Activated T-helper 17 cell treated with anti-CD3 and anti-CD28 coated beads, Interleukin-2, amount 50 U/mL, for 72 hours (primary cell): ENCODE results near the gene SECISBP2L. TPM values are rescaled to one million over a fixed set of nuclear protein-coding genes. Genes with fewer than 3 reads are reported as not detected.
A peak's percentile ranks its signal among the peaks of the same experiment; 100 is the strongest.

Source experiments
- ATAC-seq: fragments of 150-1000 bp; cut with Tn5 transposase; replicated peaks from 2 replicates; pipeline ENCODE4 v1.10.0; 2021; ENCODE audit warnings: mild to moderate bottlenecking, moderate library complexity
- H3K27ac Mint-ChIP-seq: one replicate; pipeline ENCODE4 v1.8.0; 2022; ENCODE audit warnings: mixed read lengths
- H3K27me3 Mint-ChIP-seq: one replicate; pipeline ENCODE4 v1.8.0; 2022; ENCODE audit warnings: mixed read lengths
- H3K36me3 Mint-ChIP-seq: one replicate; pipeline ENCODE4 v1.8.0; 2022; ENCODE audit warnings: low read depth, mild to moderate bottlenecking, mixed read lengths
- H3K4me1 Mint-ChIP-seq: one replicate; pipeline ENCODE4 v1.8.0; 2022; ENCODE audit warnings: mixed read lengths
- H3K4me3 Mint-ChIP-seq: one replicate; pipeline ENCODE4 v1.8.0; 2022; ENCODE audit warnings: mild to moderate bottlenecking, mixed read lengths
- H3K9me3 Mint-ChIP-seq: one replicate; pipeline ENCODE4 v1.8.0; 2022; ENCODE audit warnings: mixed read lengths
- total RNA-seq, 2 donors: library from RNA; stranded (reverse); gene quantifications; one replicate each; pipeline ENCODE4 v1.2.3, GENCODE V29; 2022

The SECISBP2L gene
- total RNA-seq, 2 donors from 2014 or later = 20.1 to 40.2 TPM

DNA sequence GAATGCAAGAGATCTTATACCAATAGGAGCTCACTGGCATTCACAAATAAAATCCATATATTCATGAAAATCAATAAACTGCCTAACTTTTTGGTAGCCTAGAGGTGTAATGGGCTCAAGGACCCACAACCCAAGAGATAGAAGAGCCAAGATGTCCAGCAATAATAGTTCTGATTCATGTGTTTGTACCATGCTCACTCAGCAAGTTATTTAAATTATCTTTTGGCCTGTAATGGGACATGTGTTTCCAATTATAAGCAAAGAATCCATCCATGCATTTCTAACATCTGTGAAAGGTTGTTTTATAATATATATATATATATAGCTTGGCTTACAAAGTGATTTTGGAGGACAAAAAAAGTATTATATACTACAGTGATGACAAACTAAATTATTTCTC, 52.9 kb downstream of the SECISBP2L start:
- Mint-ChIP-seq H3K36me3 (peaks cover 80% of the 10 kb centered on the region), H3K9me3 (no peaks in the 10 kb centered on the region), H3K4me1 (no peaks in the 10 kb centered on the region), H3K4me3 (no peak overlapping the region), H3K27ac (no peak overlapping the region), H3K27me3 (no peaks in the 10 kb centered on the region)
- ATAC-seq = no peak

- H3K27ac Mint-ChIP-seq = no peak overlapping the region
- no peak overlapping the region for H3K4me3 Mint-ChIP-seq
- no peak for ATAC-seq
- H3K9me3 Mint-ChIP-seq = no peaks in the 10 kb centered on the region
- no peaks in the 10 kb centered on the region for H3K4me1 Mint-ChIP-seq
- no peaks in the 10 kb centered on the region for H3K27me3 Mint-ChIP-seq
- peaks cover 72% of the 10 kb centered on the region for H3K36me3 Mint-ChIP-seq
These were observed 53.7 kb downstream of the SECISBP2L start for GRCh38 chr15:48992545-48992944.

DNA sequence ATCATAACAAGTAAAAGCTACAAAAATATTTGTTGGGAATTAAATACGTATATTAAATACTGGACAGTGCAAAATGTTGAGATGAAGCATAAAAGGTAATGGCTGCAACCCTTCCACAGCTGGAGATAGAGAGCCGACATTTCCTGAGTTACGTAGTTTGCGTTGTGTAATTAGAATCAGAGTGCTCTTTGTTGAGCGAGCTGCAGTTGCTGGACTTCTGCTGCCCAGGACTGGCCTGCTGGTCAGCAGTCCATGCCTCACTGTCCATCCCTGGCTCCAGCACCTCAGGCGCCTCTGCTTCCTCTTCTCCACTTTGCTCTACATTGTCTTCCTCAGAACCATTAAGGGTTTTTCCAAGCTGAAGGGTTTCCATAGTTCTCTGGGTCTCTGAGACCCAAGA, 54.1 kb downstream of the SECISBP2L start:
- Mint-ChIP-seq H3K4me1 (no peaks in the 10 kb centered on the region), H3K4me3 (no peak overlapping the region), H3K27ac (no peak overlapping the region), H3K9me3 (no peaks in the 10 kb centered on the region), H3K27me3 (no peaks in the 10 kb centered on the region), H3K36me3 (peaks cover 68% of the 10 kb centered on the region)
- no peak for ATAC-seq

DNA sequence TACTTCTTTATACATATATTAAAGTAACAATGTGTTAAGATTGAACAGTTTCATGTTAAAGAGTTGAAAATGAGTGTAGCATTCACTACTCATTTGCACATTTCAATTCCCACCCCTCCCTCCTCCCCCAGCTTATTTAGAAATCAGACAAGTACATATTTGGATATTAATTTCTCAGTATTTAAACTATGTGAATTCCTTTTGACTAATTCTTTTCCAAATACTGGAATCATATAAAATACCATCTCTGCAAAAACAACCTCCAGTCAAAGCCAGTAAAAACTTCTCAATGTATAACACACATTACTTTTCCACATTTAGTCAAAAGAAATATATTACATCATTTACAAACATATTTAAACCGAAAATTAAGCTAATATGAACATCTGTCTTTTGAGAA, 57.1 kb downstream of the SECISBP2L start:
- ATAC-seq = no peak
- Mint-ChIP-seq H3K4me1 (no peaks in the 10 kb centered on the region), H3K27ac (no peak overlapping the region), H3K9me3 (no peaks in the 10 kb centered on the region), H3K4me3 (no peak overlapping the region), H3K36me3 (peaks cover 42% of the 10 kb centered on the region), H3K27me3 (no peaks in the 10 kb centered on the region)

DNA sequence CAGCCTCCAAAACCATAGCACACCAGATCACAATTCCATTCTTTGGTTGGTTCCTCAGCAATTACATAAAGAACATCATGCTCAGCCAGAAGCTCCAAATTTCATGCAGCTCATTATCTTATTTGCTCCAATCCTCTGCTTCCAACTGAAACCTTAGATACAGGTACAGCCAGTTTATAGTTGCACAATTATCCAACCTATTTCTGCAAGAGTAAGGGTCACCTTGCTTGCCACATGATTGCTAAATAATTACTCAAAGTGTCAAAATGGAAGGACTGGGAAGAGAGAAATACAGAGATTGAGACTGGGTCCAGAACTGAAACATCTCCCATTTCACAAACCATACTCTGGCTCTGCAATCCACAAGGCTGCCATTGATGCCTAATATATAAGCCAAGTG, 59.1 kb downstream of the SECISBP2L start:
- Mint-ChIP-seq H3K27ac (no peak overlapping the region), H3K9me3 (no peaks in the 10 kb centered on the region), H3K4me3 (no peak overlapping the region), H3K27me3 (no peaks in the 10 kb centered on the region), H3K36me3 (peaks cover 23% of the 10 kb centered on the region), H3K4me1 (no peaks in the 10 kb centered on the region)
- ATAC-seq = no peak

- peaks cover 14% of the 10 kb centered on the region for H3K36me3 Mint-ChIP-seq
- ATAC-seq = no peak
These were observed 60.0 kb downstream of the SECISBP2L start for GRCh38 chr15:48986240-48986639.

GRCh38 chr15:48985516-48985915, 60.7 kb downstream of the SECISBP2L start:
- Mint-ChIP-seq H3K9me3 (no peaks in the 10 kb centered on the region), H3K4me3 (no peak overlapping the region), H3K36me3 (peaks cover 7% of the 10 kb centered on the region), H3K27ac (no peak overlapping the region), H3K4me1 (no peaks in the 10 kb centered on the region), H3K27me3 (peaks cover 8% of the 10 kb centered on the region)
- no peak for ATAC-seq

More at GRCh38 chr15:48986240-48986639, 60.0 kb downstream of the SECISBP2L start:
- Mint-ChIP-seq H3K9me3 (no peaks in the 10 kb centered on the region), H3K4me1 (no peaks in the 10 kb centered on the region), H3K27ac (no peak overlapping the region), H3K27me3 (peaks cover 4% of the 10 kb centered on the region), H3K4me3 (no peak overlapping the region)

DNA sequence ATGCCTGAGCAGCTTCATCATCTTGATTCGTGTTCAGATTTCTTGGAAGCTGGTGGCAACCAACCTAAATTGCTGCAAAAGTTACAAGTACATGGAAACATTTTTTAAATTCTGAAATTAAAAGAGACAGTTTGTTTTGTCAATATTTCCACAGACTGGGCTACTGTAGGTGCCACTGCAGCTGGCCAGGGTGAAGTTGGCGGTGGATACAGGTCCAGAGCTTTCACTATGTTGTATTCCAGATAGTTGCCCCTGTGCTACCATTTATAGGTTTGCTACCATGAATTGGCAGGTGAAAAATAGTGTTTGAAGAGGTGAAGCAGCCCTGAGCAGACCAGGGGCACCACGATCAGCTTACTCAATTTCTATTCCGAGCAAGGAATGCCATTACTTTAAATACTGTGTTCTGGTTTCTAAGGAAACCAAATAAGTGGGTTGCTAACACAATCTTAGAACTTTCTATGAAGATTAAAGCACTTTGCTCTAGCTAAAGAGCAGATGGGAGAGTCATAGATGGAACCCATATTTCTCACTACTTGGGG, 61.4 kb downstream of the SECISBP2L start:
- Mint-ChIP-seq H3K4me1 (no peaks in the 10 kb centered on the region), H3K27ac (no peak overlapping the region), H3K4me3 (no peak overlapping the region), H3K9me3 (no peaks in the 10 kb centered on the region), H3K27me3 (peaks cover 8% of the 10 kb centered on the region), H3K36me3 (peaks cover under 1% of the 10 kb centered on the region)
- ATAC-seq = no peak

- no peak for ATAC-seq
- Mint-ChIP-seq H3K36me3 (no peaks in the 10 kb centered on the region), H3K27ac (no peak overlapping the region), H3K9me3 (no peaks in the 10 kb centered on the region), H3K27me3 (peaks cover 12% of the 10 kb centered on the region), H3K4me1 (no peaks in the 10 kb centered on the region), H3K4me3 (no peak overlapping the region)
These were observed 62.1 kb downstream of the SECISBP2L start for GRCh38 chr15:48984021-48984710.

- H3K4me1 Mint-ChIP-seq = no peaks in the 10 kb centered on the region
- peaks cover 12% of the 10 kb centered on the region for H3K27me3 Mint-ChIP-seq
- H3K9me3 Mint-ChIP-seq = no peaks in the 10 kb centered on the region
- no peak overlapping the region for H3K27ac Mint-ChIP-seq
- H3K36me3 Mint-ChIP-seq = no peaks in the 10 kb centered on the region
- no peak for ATAC-seq
- no peak overlapping the region for H3K4me3 Mint-ChIP-seq
These were observed 62.9 kb downstream of the SECISBP2L start for GRCh38 chr15:48983300-48983699.

GRCh38 chr15:48981941-48982340, 64.3 kb downstream of the SECISBP2L start:
- no peak for ATAC-seq
- Mint-ChIP-seq H3K4me1 (no peaks in the 10 kb centered on the region), H3K4me3 (no peak overlapping the region), H3K27me3 (peaks cover 15% of the 10 kb centered on the region), H3K9me3 (no peaks in the 10 kb centered on the region), H3K27ac (no peak overlapping the region), H3K36me3 (no peaks in the 10 kb centered on the region)

DNA sequence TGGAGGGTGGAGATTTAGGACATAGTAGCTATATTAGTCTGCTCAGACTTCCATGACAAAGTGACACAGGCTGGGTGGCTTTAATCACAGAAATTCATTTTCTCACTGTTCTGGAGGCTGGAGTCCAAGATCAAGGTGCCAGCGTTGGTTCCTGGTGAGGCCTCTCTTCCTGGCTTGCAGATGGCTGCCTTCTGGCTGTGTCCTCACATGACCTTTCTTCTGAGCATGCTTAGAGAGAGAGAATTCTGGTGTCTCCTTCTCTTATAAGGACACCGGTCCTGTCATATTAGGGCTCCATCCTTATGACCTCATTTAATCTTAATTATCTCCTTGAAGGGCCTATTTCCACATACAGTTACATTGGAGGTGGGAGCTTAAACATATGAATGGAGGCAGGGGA, 67.6 kb downstream of the SECISBP2L start:
- no peak overlapping the region for H3K27ac Mint-ChIP-seq
- no peak overlapping the region for H3K4me3 Mint-ChIP-seq
- H3K9me3 Mint-ChIP-seq = no peaks in the 10 kb centered on the region
- no peaks in the 10 kb centered on the region for H3K36me3 Mint-ChIP-seq
- peaks cover 20% of the 10 kb centered on the region for H3K27me3 Mint-ChIP-seq
- no peak for ATAC-seq
- no peaks in the 10 kb centered on the region for H3K4me1 Mint-ChIP-seq

GRCh38 chr15:48976444-48977088, 69.7 kb downstream of the SECISBP2L start:
- Mint-ChIP-seq H3K27ac (no peak overlapping the region), H3K27me3 (peaks cover 22% of the 10 kb centered on the region), H3K36me3 (no peaks in the 10 kb centered on the region), H3K9me3 (no peaks in the 10 kb centered on the region), H3K4me1 (no peaks in the 10 kb centered on the region), H3K4me3 (peak overlapping the region; percentile 53)
- ATAC-seq = no peak

DNA sequence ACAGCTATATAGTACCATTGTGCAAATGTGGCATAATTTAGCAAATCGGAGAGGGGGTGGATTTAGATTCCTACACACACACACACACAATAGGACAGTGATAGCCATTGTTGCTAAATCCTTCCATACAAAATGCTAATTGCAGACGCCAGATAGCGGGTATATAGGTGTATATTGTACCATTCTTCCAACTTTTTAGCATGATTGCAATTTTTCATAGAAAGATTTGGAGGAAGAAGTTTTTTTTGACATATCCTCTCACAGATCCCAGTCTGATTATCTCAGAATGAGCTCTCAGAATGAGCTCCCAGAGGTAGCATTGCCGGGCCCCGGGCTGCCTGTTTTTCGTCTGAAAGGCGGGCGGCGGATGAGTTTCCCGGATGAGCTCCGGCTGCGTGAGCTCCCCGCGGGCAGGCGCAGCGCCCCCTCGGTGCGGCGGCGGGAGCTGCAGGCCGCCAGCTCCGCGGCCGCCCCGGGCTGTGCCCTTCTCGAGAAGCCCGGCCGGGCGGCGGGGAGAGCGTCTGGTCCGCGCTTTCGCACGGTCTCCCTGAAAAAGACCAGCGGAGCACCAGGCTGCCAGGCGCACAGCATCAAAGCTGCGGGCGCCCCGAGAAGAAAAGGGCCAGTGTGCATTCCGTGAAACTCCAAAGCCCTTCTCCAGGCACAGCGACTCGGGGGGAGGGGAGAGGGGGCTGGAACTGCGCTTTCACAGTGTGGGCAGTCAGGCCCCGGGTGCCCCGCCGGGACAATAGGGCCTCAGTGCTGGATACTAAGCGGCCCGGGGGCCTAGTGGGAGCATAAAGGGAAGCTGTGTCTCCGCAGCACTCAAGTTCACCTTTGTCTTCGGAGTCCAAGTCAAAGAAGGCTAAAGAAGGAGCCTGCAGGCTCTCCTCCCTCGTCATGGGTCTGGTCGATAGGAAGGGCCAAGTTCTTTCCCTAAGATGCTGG, 70.5 kb downstream of the SECISBP2L start:
- ATAC-seq = peak; percentile 98

More for the DNA sequence above, 70.5 kb downstream of the SECISBP2L start:
- H3K4me3 Mint-ChIP-seq = peak overlapping the region; percentile 53
- no peak overlapping the region for H3K27ac Mint-ChIP-seq
- H3K9me3 Mint-ChIP-seq = no peaks in the 10 kb centered on the region
- H3K27me3 Mint-ChIP-seq = peaks cover 19% of the 10 kb centered on the region
- H3K4me1 Mint-ChIP-seq = no peaks in the 10 kb centered on the region
- no peaks in the 10 kb centered on the region for H3K36me3 Mint-ChIP-seq
